HEK293 (cell line): ENCODE results near the gene EPN2.

ENCODE experiments used
- MYNN ChIP-seq: fragments of 450-650 bp; formaldehyde crosslinking; IDR thresholded peaks from 2 replicates; pipeline ENCODE4 v1.5.1; 2016; ENCODE audit warnings: missing biosample characterization, missing genetic modification characterization, borderline replicate concordance
- ZBTB20 ChIP-seq: fragments of 450-650 bp; formaldehyde crosslinking; IDR thresholded peaks from 2 replicates; pipeline ENCODE4 v1.5.1; 2016; ENCODE audit warnings: missing biosample characterization, missing genetic modification characterization
- ZNF202 ChIP-seq: fragments of 450-650 bp; formaldehyde crosslinking; IDR thresholded peaks from 2 replicates; pipeline ENCODE4 v1.5.1; 2016; ENCODE audit warnings: missing biosample characterization, missing genetic modification characterization, borderline replicate concordance
- ZSCAN30 ChIP-seq: fragments of 450-650 bp; IDR thresholded peaks from 2 replicates; pipeline ENCODE4 v1.5.1; 2018; ENCODE audit warnings: missing biosample characterization, mild to moderate bottlenecking, missing genetic modification characterization, moderate library complexity
- TF ChIP-seq, protein P1 (sequence below): fragments of 450-650 bp; formaldehyde crosslinking; IDR thresholded peaks from 2 replicates; pipeline ENCODE4 v1.5.1; 2016; ENCODE audit warnings: missing biosample characterization, missing genetic modification characterization

DNA sequence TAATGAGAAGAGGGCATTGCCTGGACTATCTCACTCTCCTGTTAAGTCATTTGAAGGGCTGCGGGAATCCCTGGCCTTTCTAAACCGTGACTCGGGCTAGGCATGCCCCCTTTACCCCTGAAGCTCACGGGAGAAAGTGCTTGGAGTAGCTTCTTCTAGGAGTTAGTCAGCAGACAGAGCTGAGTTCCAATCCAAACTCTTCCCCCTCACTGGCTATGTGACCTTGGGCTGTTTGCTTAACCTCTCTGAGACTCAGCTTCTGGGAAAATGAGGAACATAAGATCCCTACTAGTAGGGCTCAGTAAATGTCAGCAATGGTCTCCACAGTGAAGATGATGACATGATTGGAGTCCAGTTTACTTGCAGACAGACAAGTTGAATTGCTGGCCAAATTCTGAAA lies 131.1 kb downstream of the EPN2 start:
- TF ChIP-seq ZBTB20 (tag by site-specific recombination) (no peak), ZNF202 (tag by site-specific recombination) (no peak), ZSCAN30 (tag by site-specific recombination) (no peak), MYNN (tag by site-specific recombination) (no peak)
- TF ChIP-seq, protein P1, sequence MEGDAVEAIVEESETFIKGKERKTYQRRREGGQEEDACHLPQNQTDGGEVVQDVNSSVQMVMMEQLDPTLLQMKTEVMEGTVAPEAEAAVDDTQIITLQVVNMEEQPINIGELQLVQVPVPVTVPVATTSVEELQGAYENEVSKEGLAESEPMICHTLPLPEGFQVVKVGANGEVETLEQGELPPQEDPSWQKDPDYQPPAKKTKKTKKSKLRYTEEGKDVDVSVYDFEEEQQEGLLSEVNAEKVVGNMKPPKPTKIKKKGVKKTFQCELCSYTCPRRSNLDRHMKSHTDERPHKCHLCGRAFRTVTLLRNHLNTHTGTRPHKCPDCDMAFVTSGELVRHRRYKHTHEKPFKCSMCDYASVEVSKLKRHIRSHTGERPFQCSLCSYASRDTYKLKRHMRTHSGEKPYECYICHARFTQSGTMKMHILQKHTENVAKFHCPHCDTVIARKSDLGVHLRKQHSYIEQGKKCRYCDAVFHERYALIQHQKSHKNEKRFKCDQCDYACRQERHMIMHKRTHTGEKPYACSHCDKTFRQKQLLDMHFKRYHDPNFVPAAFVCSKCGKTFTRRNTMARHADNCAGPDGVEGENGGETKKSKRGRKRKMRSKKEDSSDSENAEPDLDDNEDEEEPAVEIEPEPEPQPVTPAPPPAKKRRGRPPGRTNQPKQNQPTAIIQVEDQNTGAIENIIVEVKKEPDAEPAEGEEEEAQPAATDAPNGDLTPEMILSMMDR (tag by site-specific recombination), result no peak
